HG02840 (cell line): ENCODE data around the gene LRRC49.

Experiments
- ATAC-seq: cut with Tn5 transposase; IDR thresholded peaks from one replicate; pipeline ENCODE4 v1.9.1; 2021; ENCODE audit warnings: mild to moderate bottlenecking, moderate library complexity, moderate number of reproducible peaks; ENCODE audit not compliant: unreplicated experiment, low FRiP score

LRRC49 gene

GRCh38 chr15:71083349-71083748 lies 190.7 kb downstream of the LRRC49 start:
- ATAC-seq = no peak

GRCh38 chr15:71084264-71084663 lies 191.6 kb downstream of the LRRC49 start:
- no peak for ATAC-seq

- no peak for ATAC-seq
Observed at GRCh38 chr15:71085809-71086208, 193.2 kb downstream of the LRRC49 start.

GRCh38 chr15:71088155-71088554 lies 195.5 kb downstream of the LRRC49 start:
- no peak for ATAC-seq

- no peak for ATAC-seq
Observed at GRCh38 chr15:71088683-71089082, 196.1 kb downstream of the LRRC49 start.

GRCh38 chr15:71089801-71090200 lies 197.2 kb downstream of the LRRC49 start:
- ATAC-seq = no peak

GRCh38 chr15:71091601-71092000 lies 199.0 kb downstream of the LRRC49 start:
- no peak for ATAC-seq

GRCh38 chr15:71092056-71092600 lies 199.5 kb downstream of the LRRC49 start:
- no peak for ATAC-seq

- ATAC-seq = no peak
Observed at GRCh38 chr15:71093054-71094024, 200.7 kb downstream of the LRRC49 start.

GRCh38 chr15:71094137-71094536 lies 201.5 kb downstream of the LRRC49 start:
- ATAC-seq = no peak

- no peak for ATAC-seq
Observed at GRCh38 chr15:71096676-71097075, 204.1 kb downstream of the LRRC49 start.

- ATAC-seq = no peak
Observed at GRCh38 chr15:71097890-71098289, 205.3 kb downstream of the LRRC49 start.

- no peak for ATAC-seq
Observed at GRCh38 chr15:71098920-71099319, 206.3 kb downstream of the LRRC49 start.
